Measurements from ENCODE around the gene INPP5A. TPM values are rescaled to one million over a fixed set of nuclear protein-coding genes. Genes with fewer than 3 reads are reported as not detected.
"Not testable (repeated sequence)": the region's sequence is repeated elsewhere in the genome, so short reads cannot be mapped to it uniquely, and the experiment has no call there.

Gene INPP5A
- total and polyA plus RNA-seq, 11 donors: 38.6 to 179 (median 102) TPM

DNA sequence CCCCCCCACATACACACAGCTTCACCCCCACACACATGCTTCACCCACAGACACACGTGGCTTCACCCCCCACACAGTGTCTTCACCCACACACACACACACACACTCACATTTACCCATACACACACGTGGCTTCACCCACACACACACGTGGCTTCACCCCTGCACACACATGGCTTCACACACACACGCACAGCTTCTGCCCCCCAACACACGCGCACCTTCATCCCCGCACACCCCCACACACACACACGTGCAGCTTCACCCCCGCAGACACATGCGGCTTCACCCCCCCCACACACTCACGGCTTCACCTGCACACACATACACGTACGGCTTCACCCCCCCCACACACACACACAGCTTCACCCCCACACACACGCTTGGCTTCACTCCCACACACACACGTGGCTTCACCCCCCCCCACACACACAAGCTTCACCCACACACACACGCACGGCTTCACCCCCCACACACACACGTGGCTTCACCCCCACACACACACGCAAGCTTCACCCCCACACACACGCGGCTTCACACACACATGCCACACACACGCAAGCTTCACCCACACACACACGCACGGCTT, 165.9 kb downstream of the INPP5A start:
- H3K27ac ChIP-seq: no peak overlapping the region
- H3K27me3 ChIP-seq: no peaks in the 10 kb centered on the region
- 93 to 96% (median 94%) methylated on average over 24 of the region's 24 CpGs for WGBS, 4 donors
- H3K36me3 ChIP-seq: peaks cover 0 to 43% (median 13%) of the 10 kb centered on the region in 9 donors
- DNase-seq (peak in 2 of 5 donors; percentile 15 to 30), ATAC-seq (no peak)
- H3K4me1 ChIP-seq: peaks cover 0 to 16% (median 5%) of the 10 kb centered on the region in 12 donors
- H3K9me3 ChIP-seq: peaks cover 0 to 18% (median 12%) of the 10 kb centered on the region in 12 donors
- intact Hi-C loops (cut with DNase I): no loop called here
- no peak for TF ChIP-seq POLR2A (IDR thresholded peaks at IDR 0.05)
- TF ChIP-seq, protein P1, sequence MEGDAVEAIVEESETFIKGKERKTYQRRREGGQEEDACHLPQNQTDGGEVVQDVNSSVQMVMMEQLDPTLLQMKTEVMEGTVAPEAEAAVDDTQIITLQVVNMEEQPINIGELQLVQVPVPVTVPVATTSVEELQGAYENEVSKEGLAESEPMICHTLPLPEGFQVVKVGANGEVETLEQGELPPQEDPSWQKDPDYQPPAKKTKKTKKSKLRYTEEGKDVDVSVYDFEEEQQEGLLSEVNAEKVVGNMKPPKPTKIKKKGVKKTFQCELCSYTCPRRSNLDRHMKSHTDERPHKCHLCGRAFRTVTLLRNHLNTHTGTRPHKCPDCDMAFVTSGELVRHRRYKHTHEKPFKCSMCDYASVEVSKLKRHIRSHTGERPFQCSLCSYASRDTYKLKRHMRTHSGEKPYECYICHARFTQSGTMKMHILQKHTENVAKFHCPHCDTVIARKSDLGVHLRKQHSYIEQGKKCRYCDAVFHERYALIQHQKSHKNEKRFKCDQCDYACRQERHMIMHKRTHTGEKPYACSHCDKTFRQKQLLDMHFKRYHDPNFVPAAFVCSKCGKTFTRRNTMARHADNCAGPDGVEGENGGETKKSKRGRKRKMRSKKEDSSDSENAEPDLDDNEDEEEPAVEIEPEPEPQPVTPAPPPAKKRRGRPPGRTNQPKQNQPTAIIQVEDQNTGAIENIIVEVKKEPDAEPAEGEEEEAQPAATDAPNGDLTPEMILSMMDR (IDR thresholded peaks at IDR 0.05): no peak
- H3K4me3 ChIP-seq: no peak overlapping the region

DNA sequence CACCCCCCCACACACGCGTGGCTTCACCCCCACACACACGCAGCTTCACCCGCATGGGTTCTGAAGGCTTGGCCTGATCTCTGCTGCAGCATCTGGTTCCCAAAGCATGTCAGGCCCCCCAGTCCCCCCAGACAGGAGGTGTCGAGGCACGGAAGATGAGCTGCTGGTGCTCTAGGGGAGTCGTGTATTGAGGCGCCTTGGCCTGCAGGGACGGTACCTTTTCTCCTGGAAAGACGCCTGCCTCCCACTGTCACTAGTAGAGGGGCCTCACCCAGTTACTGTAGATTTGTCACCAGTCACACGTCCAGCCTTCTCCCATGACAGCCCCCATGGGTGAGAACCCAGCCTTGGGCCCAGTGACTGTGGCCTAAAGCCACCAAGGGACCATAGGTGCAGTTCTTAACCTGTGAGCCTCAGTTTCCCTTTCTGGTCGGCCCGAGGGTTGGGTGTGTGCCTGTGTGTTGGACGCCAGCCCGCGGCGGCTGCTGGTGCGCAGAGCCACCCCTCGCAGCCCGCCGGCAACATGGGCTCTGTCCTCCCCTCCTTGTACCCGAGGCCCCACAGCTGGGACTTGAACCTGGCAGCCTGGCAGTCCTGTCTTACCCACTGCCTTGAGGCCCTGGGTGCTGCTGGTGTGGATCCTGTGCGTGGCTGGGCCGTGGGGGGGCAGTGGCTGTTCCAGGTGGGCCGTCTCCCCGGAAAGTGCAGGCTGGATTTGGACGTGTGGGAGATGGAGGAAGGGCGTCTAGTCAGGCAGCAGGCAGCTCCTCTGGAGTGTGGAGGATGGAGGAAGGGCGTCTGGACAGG, 166.6 kb downstream of the INPP5A start:
- H3K36me3 ChIP-seq: peaks cover 0 to 43% (median 11%) of the 10 kb centered on the region in 9 donors
- WGBS, 4 donors: 97 to 98% (median 98%) methylated on average over 21 to 29 of the region's 29 CpGs
- ATAC-seq (no peak), DNase-seq (peak in 2 of 5 donors; percentile 17 to 38)
- peaks cover 0 to 15% (median 5%) of the 10 kb centered on the region in 12 donors for H3K4me1 ChIP-seq
- no peaks in the 10 kb centered on the region for H3K27me3 ChIP-seq
- intact Hi-C loops (cut with DNase I): no loop called here
- H3K4me3 ChIP-seq: no peak overlapping the region
- TF ChIP-seq, protein P1 (IDR thresholded peaks at IDR 0.05): no peak
- no peak for TF ChIP-seq POLR2A (IDR thresholded peaks at IDR 0.05)
- no peak overlapping the region for H3K27ac ChIP-seq
- H3K9me3 ChIP-seq: peaks cover 0 to 18% (median 12%) of the 10 kb centered on the region in 12 donors

DNA sequence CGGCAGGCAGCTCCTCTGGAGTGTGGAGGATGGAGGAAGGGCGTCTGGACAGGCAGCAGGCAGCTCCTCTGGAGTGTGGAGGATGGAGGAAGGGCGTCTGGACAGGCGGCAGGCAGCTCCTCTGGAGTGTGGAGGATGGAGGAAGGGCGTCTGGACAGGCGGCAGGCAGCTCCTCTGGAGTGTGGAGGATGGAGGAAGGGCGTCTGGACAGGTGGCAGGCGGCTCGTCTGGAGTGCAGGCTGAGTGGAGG, 167.2 kb downstream of the INPP5A start:
- H3K4me3 ChIP-seq; H3K27ac ChIP-seq; ATAC-seq; DNase-seq; H3K27me3 ChIP-seq; intact Hi-C loops (cut with DNase I): not testable (repeated sequence)
- H3K36me3 ChIP-seq: peaks cover 0 to 44% (median 13%) of the 10 kb centered on the region in 9 donors
- peaks cover 0 to 18% (median 12%) of the 10 kb centered on the region in 12 donors for H3K9me3 ChIP-seq
- WGBS, 4 donors: 92 to 97% (median 95%) methylated on average over 9 of the region's 9 CpGs
- peaks cover 0 to 13% (median 5%) of the 10 kb centered on the region in 12 donors for H3K4me1 ChIP-seq

DNA sequence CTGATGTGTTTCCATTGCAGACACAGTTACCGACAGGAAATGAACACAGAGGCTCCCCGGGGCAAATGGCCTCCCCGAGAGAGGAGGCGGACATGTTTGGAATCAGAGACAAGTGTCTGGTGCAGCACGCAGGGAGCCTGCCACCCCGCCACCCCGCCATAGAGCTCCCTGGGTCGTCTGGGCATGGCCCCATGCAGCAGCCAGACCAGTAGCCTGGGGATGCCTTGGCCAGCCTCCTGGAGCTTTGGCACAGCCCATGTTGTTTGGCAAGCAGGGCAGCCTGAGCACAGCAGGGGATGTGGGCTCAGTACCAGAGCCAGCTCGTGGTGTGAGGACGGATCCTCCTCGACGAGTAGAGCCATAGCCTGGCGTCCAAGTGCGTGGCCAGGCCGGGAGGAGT, 167.6 kb downstream of the INPP5A start:
- Histone ChIP-seq H3K9me3 (peaks cover 0 to 18% (median 12%) of the 10 kb centered on the region in 12 donors), H3K4me1 (peaks cover 0 to 9% (median 2%) of the 10 kb centered on the region in 12 donors), H3K27me3 (no peaks in the 10 kb centered on the region), H3K4me3 (no peak overlapping the region), H3K36me3 (peaks cover 0 to 48% (median 13%) of the 10 kb centered on the region in 9 donors), H3K27ac (no peak overlapping the region)
- TF ChIP-seq, protein P1 (IDR thresholded peaks at IDR 0.05): no peak
- no peak for TF ChIP-seq POLR2A (IDR thresholded peaks at IDR 0.05)
- 86 to 97% (median 95%) methylated on average over 11 to 15 of the region's 15 CpGs for WGBS, 4 donors
- ATAC-seq: peak in 3 of 4 donors; percentile 30 to 69 (median 51)
- intact Hi-C loops (cut with DNase I): no loop called here
- peak in 2 of 5 donors; percentile 38 to 59 for DNase-seq
